GM18867 (cell line): ENCODE measurements around the gene DNM3.
"Not testable (repeated sequence)": the region's sequence is repeated elsewhere in the genome, so short reads cannot be mapped to it uniquely, and the experiment has no call there.

ENCODE experiments used
- ATAC-seq: cut with Tn5 transposase; IDR thresholded peaks from one replicate; pipeline ENCODE4 v1.9.1; 2021; ENCODE audit warnings: mild to moderate bottlenecking, moderate library complexity; ENCODE audit not compliant: unreplicated experiment

DNM3 gene

DNA sequence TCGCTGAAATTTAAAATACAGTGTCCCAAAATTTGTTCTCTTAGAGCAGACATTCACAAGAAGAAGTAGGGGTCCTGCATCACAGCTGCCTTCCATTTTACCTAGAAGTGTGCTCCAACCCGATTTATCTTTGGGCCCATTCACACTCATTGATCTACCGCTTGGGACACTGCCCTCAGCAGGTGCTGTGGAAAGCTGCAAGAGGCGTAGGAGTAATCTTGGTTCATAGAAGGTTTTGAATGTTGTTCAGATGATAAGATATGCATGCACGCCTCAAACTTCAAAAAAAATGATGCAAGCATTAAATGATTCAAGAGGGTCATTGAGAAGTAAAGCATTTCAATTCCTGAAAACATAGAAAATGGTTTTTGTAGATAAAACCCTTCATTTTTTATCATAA lies 560.6 kb downstream of the DNM3 start:
- ATAC-seq, result no peak

DNA sequence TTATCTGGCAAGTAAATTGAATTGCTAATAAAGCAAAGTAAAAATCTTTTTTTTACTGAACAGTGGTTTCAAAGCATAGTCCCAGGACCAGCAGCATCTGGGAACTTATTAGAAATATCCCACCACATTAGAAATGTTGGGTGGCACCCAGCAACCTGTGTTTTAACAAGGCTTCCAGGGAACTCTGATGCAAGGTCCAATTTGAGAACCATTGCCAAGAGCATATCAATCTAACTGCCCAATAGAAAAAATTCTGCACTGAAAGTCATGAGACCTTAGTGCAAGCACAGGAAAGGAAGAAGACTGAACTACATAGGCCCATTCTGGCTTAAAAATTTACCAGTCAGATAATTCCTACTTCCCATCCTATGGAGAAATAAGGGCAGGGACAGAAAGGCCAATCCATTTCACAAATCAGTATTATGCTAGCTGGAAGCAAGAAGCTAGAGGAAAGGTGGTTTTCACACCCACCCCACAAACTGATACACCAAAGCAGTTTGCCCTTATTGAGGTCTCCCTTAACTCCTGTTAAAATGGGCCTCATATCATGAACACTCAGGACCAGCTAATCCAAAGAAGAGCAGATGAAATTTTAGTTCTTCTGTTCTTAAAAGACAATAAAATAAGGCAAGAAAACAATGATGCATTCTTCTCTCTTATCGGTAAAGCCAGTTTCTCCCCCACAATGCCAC lies 561.7 kb downstream of the DNM3 start:
- no peak for ATAC-seq

DNA sequence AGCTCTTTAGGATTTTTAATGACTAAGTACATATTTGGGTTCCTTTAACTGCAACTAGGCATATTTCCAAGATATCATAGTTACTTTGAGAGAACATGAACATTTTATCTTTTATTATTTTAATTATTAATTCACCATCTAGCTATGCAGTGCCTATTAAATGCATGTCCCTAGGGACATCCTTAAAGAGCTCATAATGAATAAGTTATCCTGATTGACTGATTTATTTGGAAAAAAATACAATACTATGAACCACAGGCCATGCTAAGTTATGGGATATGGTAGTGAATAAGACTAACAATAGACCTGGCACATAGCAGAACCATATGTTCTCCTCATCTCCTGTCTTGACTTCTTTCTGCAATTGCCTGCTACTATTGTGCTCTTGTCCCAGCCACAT lies 562.8 kb downstream of the DNM3 start:
- ATAC-seq, result no peak

DNA sequence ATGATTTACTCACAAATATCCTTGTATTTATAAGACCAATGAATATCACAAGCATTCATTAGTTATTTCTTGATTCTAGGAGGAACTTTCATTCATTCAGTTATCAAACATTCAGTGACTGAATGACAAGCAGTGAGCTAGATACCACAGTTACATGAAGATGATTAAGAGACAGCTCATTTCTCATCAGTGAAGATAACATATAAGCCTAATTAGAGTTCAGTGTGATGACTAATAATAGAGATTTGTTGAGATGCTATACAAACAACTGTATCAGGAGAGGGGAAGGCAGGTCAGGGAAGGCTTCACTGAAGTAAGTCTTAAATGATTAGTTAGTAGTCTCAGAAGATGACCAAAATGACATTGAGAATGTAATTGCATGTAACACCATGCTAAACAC lies 564.6 kb downstream of the DNM3 start:
- no peak for ATAC-seq

DNA sequence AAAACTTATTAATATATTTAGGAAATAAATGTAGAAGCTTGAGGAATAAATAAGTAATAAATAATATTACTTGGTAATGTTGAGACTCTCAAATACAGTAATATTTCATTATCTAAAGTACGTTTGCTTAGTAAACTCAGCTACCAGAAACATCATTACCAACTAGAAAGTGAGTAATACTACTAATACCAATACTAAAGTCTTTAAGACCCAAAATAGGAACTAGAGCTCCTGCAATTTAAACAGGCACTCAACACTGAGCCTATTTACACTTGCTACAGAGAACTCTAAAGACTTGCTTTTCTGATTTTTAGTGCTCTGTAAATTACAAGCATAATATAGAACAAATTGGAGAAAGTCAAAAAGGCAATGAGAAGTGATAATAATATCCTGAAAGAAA lies 565.7 kb downstream of the DNM3 start:
- ATAC-seq, result no peak

DNA sequence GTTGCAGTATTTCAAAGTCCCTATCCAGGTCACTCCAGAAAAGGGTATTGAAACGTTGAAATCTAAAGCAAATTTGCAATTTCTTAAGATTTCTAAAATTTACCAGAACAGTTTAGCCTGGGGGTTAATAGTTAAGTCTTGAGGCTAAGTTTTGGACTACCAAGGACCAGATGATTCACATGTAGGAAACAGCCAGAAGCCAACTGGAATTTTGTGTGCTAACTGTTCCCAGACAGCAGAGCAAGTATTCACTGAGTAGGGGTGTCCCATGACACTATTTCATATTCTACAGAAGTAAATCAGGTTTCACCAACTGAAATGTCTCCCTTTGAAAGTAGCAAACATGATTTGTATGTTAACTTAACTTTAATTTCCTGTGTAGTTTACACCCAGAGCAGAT lies 567.7 kb downstream of the DNM3 start:
- no peak for ATAC-seq

DNA sequence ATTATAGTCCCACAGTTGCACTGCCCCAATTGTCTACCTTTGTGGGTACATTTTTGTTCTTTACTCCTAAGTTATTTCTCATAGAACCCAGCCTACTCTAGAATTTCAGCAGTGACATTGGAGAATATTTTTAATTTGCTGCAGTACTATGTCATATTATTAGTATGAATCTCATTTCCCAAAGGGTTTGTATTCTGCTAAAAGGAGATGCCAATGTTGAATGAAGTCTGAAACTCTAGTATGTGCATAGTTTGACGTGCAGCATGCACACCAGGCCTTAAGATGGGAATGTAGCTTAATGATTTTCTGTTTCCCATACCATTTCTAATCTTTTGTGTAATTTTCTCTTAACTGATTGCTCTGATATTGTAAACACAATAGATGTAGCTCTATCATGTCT lies 568.7 kb downstream of the DNM3 start:
- ATAC-seq, result no peak

DNA sequence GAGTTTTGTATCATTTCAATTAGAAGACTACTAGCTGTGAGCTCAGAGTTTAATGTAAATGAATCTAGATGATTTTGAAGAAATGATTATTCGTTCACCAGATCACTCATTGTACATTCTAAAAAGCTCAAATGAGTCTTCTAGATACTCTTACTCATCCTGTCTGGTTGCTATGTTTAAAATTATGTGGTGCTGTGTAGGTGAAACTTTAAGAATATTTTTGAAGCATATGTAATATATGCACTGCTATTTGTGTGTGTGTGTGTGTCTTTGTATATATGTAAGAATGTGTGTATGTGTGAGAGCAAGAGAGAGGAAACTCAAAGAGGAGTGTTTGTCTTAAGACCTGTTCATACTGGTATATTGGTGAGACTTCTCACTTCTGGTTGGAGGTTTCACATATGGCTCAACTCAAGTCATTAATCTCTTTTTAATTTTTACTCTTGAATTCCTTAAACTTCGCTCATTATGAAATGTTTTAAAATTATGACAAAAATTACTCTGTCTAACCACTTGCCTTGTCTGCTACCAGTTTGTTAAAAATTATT lies 570.6 kb downstream of the DNM3 start:
- peak; percentile 83 for ATAC-seq

DNA sequence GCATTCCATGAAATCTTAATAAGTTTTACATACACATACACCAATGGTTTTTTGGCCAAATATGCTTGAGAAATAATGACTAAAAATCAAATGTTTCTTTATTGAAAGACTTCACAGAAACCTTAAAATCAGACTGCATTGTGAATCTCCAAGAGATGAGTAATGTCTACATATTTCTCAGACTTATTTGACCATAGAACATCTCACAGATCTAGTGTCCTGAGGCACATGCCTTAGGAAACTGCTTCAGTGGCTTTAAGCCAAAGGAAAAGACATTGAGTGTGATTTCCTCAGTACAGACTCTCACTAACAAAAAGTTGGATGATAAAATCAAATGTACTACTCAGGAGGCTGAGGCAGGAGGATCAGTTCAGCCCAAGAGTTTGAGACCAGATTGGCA lies 573.0 kb downstream of the DNM3 start:
- no peak for ATAC-seq

DNA sequence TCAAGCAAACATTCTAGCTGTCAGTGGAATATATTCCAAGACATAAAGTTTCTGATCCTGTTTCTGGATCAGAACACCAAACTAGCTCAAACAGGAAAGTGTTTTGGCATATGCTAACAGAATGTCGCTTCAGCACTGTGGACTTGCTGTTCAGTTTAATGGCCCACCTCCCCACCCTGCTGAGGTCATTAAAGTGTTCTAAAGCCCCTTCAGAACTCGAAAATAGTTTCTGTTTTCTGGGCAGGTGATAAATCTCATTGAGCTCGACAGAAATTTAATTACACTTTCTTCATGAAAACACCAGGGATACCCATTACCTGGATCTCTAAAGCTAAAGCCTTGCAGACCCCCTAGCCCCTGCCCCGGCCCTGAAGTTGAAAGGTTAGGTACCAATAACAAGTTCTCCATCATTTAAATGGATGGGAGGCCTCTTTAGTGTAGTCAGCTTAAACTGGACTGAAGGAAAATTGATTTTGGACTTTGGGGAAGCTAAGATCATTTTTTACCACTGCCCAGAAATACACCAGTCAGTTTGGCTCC lies 575.3 kb downstream of the DNM3 start:
- no peak for ATAC-seq

DNA sequence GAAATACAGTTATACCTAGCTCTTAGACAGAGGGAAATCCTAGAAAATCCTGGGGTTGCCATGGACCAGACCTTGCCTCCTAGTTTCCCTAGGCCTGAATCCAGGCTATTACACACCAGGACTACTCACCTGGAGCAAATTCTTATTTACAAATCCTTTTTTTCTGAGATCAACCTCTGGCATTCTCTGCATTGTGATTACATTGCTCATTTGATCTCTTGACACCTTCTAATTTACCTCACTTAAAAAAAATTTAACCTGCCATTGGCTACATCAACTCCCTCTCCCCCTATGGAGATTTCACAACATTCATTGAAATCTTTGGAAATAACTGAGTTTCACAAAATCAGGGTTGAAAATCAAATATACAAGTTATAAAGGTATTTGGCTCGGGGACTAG lies 576.3 kb downstream of the DNM3 start:
- no peak for ATAC-seq

DNA sequence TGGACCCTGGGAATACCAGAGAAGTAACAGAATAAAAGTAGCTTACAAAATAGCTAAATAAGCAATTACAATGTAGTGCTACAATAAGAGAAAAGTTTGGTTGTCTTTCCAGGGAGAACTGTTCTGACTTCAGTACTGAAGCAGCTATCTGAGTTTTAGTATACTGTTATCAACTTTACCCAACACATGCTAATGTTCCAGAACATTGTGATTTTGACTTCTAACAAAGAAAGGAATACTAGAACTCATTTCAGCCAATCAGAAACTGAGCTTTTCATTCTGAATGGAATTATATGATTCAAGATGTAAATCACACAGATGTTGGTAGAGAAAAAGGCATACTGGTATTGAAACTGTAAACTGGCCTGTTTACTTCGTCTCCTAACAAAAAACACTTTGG lies 579.1 kb downstream of the DNM3 start, which contains the start of gene C1orf105:
Gene C1orf105, plus strand, starts transcription at position 301 of the 400 bp plus-strand sequence. CDS start 201 bp downstream, outside the sequence.
- ATAC-seq, result no peak

DNA sequence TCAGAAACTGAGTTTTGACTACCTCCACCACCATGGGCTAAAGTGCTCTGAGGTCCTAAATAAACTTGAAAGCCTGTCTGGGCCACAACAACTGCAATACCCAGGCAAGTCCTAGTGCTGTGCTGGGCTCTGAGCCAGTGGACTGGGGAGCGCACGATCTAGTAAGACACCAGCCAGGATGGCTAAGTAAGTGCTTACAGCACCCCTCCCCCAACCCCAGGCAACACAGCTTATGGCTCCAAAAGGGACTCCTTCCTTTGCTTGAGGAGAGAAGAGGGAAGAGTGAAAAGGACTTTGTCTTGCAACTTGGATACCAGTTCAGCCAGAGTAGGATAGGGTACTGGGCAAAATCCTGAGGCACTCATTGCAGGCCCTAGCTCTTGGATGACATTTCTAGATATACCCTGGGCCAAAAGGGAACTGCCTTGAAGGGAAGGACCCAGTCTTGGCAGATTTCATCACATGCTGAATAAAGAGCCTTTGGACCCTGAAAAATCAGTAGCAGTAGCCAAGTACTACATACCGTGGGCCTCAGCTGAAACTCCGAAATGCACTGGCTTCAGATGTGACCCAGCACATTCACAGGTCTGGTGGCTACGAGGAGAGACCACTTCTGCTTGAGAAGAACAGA lies 580.8 kb downstream of the DNM3 start:
- ATAC-seq, result no peak

DNA sequence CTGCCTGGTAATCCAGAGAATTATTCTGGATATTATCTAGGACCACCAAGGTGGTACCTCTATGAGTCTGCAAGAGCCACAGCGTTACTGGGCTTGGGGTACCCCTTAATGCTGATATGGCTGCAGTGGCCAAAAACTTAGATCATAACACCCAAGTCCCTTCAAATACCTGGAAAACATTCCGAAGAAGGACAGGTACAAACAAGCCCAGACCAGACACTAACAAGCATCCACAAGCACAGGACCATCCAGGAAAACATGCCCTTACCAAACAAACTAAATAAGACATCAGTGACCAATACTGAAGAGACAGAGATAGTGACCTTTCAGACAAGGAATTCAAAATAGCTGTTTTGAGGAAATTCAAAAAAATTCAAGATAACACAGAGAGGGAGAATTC lies 582.0 kb downstream of the DNM3 start:
- no peak for ATAC-seq

DNA sequence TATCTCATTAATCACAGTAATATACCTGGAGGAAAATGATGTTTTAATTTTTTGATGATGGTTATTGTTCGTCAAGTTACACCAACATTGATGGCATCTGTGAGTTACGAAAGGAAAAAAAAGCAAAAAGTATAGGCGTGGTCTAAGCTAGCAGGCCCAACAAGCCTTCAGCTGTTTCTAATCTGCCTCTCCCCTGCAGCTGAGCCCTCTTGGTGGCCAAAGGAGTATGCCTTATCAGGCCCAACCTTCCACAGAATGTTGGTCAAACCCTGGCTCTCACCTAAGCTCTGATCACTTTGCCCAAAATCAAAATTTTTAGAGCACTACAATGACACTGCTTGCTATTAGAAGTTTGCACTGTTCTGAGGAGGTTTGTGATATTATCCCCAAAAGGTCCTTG lies 584.0 kb downstream of the DNM3 start:
- ATAC-seq, result no peak

DNA sequence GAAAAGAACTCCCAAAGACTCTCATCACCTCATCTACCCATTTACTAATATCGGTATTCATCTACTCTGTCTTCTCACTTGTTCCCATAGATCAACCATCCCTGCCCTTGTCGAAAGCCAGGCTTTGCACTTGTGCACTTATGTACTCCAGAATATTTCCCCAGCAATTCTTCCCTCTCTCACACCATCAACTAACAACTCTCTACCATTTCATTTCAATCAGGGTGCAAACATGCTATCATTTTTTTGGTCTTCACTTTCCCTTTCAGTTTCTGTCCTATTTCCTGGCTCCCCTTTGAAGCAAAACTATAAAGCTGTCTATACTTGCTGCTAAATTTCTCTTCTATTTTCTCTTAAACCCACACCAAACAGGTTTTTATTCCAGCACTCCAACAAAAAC lies 585.9 kb downstream of the DNM3 start:
- no peak for ATAC-seq

DNA sequence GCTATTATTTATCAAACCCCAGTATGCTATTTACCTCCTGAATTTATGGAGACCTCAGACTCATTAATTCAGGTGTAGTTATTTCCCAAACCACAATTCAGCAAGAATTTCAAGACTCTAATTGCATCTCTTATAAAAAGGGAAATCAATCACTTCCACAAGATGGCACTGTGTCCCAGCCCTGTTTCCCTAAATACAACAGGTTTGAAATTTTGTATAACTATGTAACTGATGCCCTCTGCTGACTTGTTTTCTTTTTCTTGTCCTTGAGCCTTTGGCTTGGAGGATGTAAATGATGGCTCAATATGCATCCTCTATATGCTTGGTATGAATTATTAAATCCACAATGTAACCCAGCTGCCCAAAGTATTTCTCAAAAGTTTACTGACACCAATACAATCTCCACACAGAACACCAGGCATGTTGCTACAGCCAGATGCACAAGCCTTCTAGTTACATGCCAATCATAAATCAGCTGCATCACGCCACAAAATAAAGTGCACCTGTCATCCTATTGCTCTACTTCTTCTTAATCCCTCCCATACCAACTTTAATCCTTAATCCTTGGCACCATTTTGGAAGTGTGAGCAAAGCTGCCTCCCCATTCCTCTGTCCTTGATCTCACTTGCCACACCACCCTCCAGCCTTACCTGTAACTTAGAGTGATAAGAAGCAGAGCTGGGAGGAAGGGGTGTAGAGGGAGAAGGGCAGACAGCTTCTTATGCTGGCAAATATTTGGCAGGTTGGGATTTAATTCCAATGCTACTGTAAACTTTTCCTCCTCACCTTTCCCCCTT lies 588.2 kb downstream of the DNM3 start:
- no peak for ATAC-seq

DNA sequence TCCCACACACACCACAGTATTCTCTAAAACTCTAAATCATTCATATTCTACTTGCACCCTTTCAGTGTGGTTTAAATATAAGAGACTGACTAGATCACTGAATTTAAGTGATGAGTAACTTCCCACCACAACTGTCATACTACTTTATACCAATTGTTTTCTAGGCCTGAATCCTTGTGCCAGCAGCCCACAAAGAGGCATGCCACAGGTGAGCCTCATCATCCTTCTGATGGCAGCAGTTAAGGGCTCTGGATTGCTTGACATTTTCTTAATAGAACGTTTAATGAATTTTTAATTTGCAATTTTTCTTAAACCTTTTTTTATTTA lies 588.8 kb downstream of the DNM3 start:
- no peak for ATAC-seq

DNA sequence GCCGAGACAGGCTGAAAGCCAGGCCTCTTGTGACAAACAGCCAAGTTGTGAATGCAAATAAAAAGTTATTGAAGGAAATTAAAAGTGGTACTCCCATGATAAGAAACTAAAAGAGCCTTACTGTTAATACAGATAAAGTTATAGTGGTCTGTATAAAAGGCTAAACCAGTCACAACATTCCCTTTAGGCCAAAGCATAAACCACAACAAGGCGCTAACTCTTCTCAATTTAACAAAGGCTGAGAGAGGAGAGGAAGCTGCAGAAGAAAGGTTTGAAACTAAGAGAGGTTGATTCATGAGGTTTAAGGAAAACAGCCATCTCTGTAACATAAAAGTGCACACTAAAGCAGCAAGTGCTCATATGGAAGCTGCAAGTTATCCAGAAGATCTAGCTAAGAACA lies 589.9 kb downstream of the DNM3 start:
- ATAC-seq, result no peak

DNA sequence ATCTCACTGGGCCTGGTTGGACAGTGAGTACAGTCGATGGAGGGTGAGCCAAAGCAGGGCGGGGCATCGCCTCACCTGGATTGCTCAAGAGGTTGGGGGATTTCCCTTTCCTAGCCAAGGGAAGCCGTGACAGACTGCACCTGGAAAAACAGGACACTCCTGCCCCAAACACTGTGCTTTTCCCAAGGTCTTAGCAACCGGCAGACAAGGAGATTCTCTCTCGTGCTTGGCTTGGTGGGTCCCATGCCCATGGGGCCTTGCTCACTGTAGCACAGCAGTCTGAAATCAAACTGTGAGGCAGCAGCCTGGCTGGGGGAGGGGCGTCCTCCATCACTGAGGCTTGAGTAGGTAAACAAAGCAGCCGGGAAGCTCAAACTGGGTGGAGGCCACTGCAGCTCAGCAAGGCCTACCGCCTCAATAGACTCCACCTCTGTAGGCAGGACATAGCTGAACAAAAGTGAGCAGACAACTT lies 590.5 kb downstream of the DNM3 start:
- no peak for ATAC-seq

DNA sequence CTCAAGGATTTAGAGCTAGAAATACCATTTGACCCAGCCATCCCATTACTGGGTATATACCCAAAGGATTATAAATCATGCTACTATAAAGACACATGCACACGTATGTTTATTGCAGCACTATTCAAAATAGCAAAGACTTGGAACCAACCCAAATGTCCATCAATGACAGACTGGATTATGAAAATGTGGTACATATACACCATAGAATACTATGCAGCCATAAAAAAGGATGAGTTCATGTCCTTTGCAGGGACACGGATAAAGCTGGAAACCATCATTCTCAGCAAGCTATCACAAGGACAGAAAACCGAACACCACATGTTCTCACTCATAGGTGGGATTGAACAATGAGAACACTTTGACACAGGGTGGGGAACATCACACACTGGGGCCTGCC lies 595.9 kb downstream of the DNM3 start:
- ATAC-seq, result not testable (repeated sequence)
